ENCODE measurements around the gene DACT2. TPM values are rescaled to one million over a fixed set of nuclear protein-coding genes. Genes with fewer than 3 reads are reported as not detected.

The DACT2 gene
- total RNA-seq, 1 experiment from 2014 or later: 3.3 TPM

- no peak for DNase-seq (ENCODE audit: low read depth, low spot score)
- Histone ChIP-seq H3K36me3 (ENCODE audit: control insufficient read depth, insufficient read depth, low read length) (no peaks in the 10 kb centered on the region), H3K4me1 (ENCODE audit: control insufficient read depth, insufficient read depth, low read length) (no peaks in the 10 kb centered on the region), H3K9me3 (ENCODE audit: control insufficient read depth, insufficient read depth, low read depth, low read length) (peaks cover under 1% of the 10 kb centered on the region; the same call in 1 of the 2 replicates), H3K27me3 (ENCODE audit: control insufficient read depth, insufficient read depth, low read length) (no peaks in the 10 kb centered on the region), H3K27ac (ENCODE audit: low read length) (no peak overlapping the region), H3K4me3 (ENCODE audit: low read depth in 2 of 2, low read length in 2 of 2) (no peak overlapping the region)
- TF ChIP-seq REST (IDR thresholded peaks at IDR 0.05; ENCODE audit: insufficient read depth in 1 of 2, low read depth in 2 of 2, low read length in 1 of 2) (no peak), SIN3A (IDR thresholded peaks at IDR 0.05; ENCODE audit: borderline replicate concordance, insufficient read depth, low read depth, low read length) (no peak), CTCF (IDR thresholded peaks at IDR 0.05) (no peak), TCF7L2 (IDR thresholded peaks at IDR 0.05; ENCODE audit: low read depth, low read length) (no peak), POLR2AphosphoS5 (IDR thresholded peaks at IDR 0.05; ENCODE audit: low read depth, low read length) (no peak)
- POLR2A ChIA-PET: no interaction called here
- in situ Hi-C loops (cut with HindIII; ENCODE audit: low pct_unique_long_range_greater_than_20kb, low sequenced_read_pairs) (no loop called here), intact Hi-C loops (cut with micrococcal nuclease; ENCODE audit: unreplicated experiment) (no loop called here)
- CTCF ChIA-PET: no interaction called here
- no TSS peak for BruUV-seq (replicated peaks)
- peak; percentile 32 for ATAC-seq
Measured at GRCh38 chr6:168345896-168346754, 26.5 kb upstream of the DACT2 start.

DNA sequence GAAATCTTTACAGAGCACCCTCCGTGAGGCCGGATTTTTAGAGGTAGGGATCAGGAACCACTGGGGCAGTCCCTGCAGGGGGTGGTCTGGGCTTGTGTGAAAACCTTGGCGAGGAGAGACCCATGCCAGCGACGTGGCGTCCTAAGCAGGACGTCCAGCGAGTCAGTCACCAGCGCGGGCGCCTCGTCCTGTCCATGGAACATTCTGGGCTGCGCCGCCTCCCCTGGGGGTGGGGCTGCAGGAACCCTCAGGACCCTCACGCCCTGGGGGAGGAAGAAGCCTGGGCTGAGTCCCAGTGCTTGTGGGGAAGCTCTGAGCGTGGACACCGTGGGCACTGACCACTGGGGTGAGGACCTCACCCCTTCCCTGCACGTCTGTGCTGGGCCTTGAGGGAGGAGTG, 25.7 kb upstream of the DACT2 start:
- no TSS peak for BruUV-seq (replicated peaks)
- Histone ChIP-seq H3K4me3 (ENCODE audit: low read depth in 2 of 2, low read length in 2 of 2) (no peak overlapping the region), H3K27ac (ENCODE audit: low read length) (no peak overlapping the region), H3K36me3 (ENCODE audit: control insufficient read depth, insufficient read depth, low read length) (no peaks in the 10 kb centered on the region), H3K4me1 (ENCODE audit: control insufficient read depth, insufficient read depth, low read length) (no peaks in the 10 kb centered on the region), H3K27me3 (ENCODE audit: control insufficient read depth, insufficient read depth, low read length) (no peaks in the 10 kb centered on the region), H3K9me3 (ENCODE audit: control insufficient read depth, insufficient read depth, low read depth, low read length) (no peaks in the 10 kb centered on the region)
- intact Hi-C loops (cut with micrococcal nuclease; ENCODE audit: unreplicated experiment): no loop called here
- CTCF ChIA-PET: no interaction called here
- POLR2A ChIA-PET: no interaction called here
- DNase-seq (ENCODE audit: low read depth, low spot score) (no peak), ATAC-seq (no peak)
- TF ChIP-seq REST (IDR thresholded peaks at IDR 0.05; ENCODE audit: insufficient read depth in 1 of 2, low read depth in 2 of 2, low read length in 1 of 2): no peak
- TF ChIP-seq POLR2AphosphoS5 (IDR thresholded peaks at IDR 0.05; ENCODE audit: low read depth, low read length): no peak
- TF ChIP-seq SIN3A (IDR thresholded peaks at IDR 0.05; ENCODE audit: borderline replicate concordance, insufficient read depth, low read depth, low read length): no peak
- no peak for TF ChIP-seq TCF7L2 (IDR thresholded peaks at IDR 0.05; ENCODE audit: low read depth, low read length)
- in situ Hi-C loops (cut with HindIII; ENCODE audit: low pct_unique_long_range_greater_than_20kb, low sequenced_read_pairs): no loop called here

Measured in Panc1 (cell line).